ENCODE results near the gene TBL3.

The TBL3 gene

DNA sequence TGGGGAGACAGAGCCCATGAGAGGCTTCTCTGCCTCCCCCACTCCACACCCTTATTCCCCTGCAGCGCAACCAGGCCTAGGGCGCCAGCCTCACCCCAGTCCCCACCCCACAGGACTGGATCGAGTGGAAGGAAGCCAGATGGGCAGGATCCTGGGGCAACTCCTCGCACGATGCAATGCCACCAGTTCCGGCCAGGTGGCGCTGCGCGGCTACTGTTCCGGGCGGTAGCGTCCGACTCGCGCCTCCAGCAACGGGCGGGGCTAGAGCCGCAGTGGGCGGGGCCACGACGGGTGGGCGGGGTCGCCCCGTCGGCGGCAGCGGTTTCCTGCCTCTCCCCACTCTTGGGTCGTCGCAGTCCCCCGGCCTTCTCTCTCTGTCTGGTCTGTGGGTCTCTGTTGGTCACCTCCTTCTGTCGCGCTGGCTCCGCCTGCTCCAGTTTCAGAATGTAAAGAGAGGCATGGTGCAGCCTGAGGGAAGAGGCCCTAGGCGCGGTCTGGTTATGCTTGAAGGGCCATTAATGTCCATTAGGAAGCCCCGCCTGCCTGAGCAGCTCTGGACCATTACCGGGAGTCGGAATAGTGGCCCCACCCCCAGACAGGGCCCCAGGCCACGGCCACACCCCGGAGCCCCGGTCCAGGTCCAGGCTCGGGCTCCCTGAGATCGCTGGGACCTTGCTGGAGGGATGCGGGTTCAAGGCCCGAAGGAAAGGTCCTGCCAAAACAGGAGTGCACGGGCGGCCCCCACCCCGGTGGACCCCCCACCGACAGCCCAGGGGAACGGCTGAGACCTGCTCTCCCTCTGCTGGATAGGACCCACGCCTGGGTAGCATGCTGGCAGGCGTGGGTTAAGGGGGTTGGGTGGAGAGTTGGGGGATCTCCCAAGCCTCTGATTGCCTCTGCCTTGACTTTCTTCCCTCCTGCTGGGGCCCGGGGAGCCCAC lies 51.5 kb downstream of the TBL3 start:
- peak; percentile 70 to 77 for DNase-seq

- DNase-seq: no peak
Observed at GRCh38 chr16:2024032-2024420, 52.2 kb downstream of the TBL3 start.

GRCh38 chr16:2025251-2025650 lies 53.4 kb downstream of the TBL3 start:
- no peak for DNase-seq

DNA sequence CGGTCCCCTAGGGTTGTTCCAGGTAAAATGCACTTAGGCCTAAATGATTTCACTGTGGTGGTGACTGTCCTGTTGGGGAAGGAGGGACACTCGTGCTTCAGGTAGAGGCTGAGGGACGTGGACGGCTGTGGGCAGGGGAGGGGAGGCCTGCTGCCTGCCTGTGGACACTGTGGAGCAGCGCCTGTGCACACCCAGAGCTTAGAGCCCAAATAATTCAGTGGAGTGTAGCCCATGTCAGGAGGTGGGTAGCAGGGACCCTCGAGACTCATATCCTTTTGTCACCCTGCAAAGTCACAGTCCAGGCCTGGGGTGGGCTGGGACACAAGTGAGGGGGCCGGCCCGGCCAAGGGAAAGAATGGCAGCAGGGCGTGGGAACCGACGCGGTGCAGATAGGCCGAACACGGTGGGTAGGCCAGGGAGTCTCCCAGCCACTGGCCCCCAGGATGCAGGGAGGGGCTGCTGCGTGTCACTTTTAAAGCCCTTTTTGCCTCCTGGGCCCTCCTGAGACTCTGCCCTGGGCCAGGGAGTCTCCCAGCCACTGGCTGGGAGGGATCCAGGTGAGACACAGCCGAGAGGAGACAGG lies 54.1 kb downstream of the TBL3 start:
- no peak for DNase-seq

DNA sequence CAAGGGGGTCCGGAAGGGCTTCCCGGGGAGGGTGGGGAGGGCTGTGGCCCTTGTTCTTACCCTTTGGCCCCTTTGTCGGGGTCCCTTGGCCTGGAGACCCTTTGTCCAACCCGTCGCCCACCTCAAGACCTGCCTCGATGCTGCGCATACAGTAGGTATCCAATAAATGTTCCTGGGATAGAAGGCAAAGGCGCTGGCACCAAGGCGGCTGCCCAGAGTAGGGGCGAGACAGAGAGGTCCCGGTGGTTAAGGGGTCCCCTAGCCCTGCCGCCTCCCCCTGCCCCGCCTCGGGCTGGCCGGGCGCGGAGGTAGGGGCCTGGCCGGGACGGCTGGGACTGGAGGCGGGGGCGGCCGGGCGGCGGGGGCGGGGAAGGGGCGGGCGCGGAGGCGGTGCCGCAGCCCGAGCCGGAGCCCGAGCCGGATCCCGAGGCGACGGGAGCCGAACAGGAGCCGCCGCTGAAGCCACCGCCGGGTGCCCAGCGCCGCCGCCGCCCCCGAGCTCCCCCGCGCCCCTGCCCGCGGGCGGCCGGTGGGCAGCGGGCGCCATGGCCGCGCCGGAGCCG lies 54.7 kb downstream of the TBL3 start, which contains the start of gene NHERF2:
TSS of gene NHERF2 (plus strand) at position 442 of the 563 bp plus-strand sequence. CDS start at position 546, 104 bp downstream.
- DNase-seq: no peak

DNA sequence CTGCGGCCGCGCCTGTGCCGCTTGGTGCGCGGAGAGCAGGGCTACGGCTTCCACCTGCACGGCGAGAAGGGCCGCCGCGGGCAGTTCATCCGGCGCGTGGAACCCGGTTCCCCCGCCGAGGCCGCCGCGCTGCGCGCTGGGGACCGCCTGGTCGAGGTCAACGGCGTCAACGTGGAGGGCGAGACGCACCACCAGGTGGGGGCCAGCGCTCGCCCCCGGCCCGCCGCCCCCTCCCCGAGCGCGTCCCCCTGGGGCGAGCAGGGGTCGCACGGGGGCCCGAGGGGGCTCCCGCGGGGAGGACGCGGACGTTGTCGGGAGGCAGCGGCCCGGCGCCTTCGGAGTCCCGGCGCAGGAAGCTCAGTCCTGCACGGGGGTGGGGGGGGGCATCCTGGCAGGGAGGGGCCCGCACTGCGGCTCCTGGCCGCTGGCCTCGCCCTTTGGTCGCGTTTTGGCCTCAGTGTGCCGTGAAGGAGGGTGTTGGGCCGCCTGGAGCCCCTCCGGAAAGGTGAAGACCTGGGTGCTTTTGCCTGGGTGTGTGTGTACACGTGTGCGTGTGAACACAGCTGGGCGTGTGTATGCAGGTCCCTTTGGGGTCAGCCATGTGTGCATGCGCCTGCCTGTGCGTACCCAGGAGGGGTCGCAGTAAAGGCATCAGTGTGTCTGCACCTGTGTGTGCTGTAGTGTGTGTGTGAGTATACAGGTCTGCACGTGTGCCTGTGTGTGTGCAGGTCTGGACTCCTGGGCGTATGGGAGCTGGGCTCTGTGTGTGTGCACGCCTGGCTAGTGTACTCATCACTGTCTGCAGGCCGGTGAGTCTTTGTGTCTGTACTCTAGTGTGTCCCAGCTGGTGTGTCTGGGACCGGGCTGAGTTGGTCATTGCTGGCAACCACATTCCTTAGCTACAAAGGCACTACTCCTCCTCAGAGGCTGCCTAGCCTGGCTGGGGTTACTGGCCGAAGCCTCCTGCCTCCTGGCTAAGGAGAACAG lies 55.5 kb downstream of the TBL3 start:
- no peak for DNase-seq

DNA sequence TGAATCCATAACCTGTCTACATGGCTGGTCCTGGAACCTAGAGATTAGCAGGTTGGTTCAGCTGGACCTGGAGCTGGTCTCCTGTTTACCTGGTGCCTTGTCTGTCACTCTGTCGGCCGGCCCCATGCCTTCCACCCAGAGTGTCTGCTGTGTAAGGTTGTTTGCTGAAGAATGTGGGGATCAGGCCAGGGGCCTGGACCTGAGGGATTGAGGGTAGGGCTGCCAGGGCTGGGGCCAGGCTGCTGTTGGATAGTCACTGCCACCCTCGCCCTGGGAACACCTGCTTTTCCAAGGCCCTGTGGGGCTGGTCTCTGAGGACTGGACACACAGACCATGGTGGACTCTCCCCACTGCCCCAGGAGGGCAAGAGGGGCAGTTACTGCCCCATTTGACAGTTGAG lies 56.3 kb downstream of the TBL3 start:
- DNase-seq: no peak

DNA sequence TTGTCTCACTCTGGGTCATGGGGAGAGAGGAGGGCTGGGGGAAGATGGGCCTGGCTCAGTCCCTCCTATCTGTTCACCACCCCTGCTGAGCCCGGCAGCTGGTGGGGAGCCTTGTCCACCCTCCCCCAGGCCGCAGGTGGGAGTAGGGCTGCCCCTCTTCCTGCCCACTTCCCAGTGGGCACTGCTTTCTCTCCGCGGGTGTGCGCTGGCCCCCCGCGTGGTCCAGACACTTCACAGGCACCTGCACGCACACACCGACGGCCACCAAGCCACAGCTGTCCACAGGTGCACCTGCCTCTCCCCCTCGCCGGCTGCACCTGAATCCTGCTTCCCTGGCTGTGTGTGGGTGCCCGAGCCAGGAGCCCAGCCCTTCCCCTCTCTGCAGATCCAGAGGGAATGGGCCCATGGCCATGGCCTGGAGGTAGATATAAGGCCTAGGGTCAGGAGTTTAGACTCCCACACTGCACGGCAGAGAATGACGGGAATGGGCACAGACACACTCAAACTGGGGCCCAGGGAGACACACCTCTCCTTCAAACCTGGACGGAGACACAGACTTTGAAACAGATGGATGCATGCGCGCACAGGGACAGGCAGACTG lies 56.9 kb downstream of the TBL3 start:
- DNase-seq: no peak

GRCh38 chr16:2029350-2029749 lies 57.5 kb downstream of the TBL3 start:
- no peak for DNase-seq

- no peak for DNase-seq
Observed at GRCh38 chr16:2030036-2030435, 58.2 kb downstream of the TBL3 start.

DNA sequence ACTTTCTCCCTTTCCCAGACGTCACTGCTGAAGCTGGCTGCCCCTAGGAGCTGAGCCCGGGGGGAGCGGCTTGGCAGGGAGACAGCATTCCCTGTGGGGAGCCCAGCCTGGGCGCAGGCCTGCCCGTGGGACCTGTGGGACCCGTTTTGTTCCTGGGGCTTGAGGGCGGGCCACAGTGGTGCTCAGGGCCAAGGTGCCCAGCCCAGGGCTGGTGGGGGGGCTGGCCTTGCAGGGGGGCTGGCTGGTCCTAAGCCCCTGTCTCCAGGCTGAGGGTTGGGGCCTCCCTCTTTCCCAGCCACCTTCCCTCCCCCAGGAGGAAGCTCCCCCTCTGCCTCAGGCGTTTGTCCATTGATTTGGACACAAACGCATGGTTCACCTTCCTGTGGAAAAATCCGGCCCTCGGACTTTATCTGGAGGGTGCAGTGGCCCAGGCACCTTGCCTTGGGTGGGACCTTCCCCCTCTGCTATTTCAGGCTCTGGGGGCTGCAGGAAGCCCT lies 59.3 kb downstream of the TBL3 start:
- DNase-seq: no peak

Data from SHP77 (cell line).